Trophoblast cell (in vitro differentiated cells and primary cell): ENCODE measurements around the gene BLOC1S3.

Experiments
- DNase-seq, 2 donors: peaks; one replicate each; pipeline ENCODE4 v3.0.0-alpha.2; 2016
- H2AFZ ChIP-seq: 2 replicates; pipeline ENCODE4 v1.6.1; 2013; ENCODE audit warnings: low read length, moderate library complexity, mild to moderate bottlenecking; ENCODE audit not compliant: insufficient read depth, poor library complexity
- H2AK5ac ChIP-seq: 2 replicates; pipeline ENCODE4 v1.6.1; 2013; ENCODE audit warnings: mild to moderate bottlenecking, low read length
- H2BK120ac ChIP-seq: 2 replicates; pipeline ENCODE4 v1.6.1; 2013; ENCODE audit warnings: low read length, mild to moderate bottlenecking, moderate library complexity; ENCODE audit not compliant: insufficient read depth, poor library complexity
- H2BK12ac ChIP-seq: 2 replicates; pipeline ENCODE4 v1.6.1; 2013; ENCODE audit warnings: mild to moderate bottlenecking, low read length, moderate library complexity
- H2BK5ac ChIP-seq: 2 replicates; pipeline ENCODE4 v1.6.1; 2013; ENCODE audit warnings: low read length, low read depth, moderate library complexity, mild to moderate bottlenecking; ENCODE audit not compliant: poor library complexity
- H3K14ac ChIP-seq: 2 replicates; pipeline ENCODE4 v1.6.1; 2013; ENCODE audit warnings: mild to moderate bottlenecking, low read length
- H3K18ac ChIP-seq: 2 replicates; pipeline ENCODE4 v1.6.1; 2013; ENCODE audit warnings: mild to moderate bottlenecking, low read length
- H3K23ac ChIP-seq: 2 replicates; pipeline ENCODE4 v1.6.1; 2013; ENCODE audit warnings: low read length
- H3K27ac ChIP-seq: 2 replicates; pipeline ENCODE4 v1.5.1; 2013; ENCODE audit warnings: low read depth, mild to moderate bottlenecking, inconsistent platforms, low read length, moderate library complexity
- H3K27me3 ChIP-seq: 2 replicates; pipeline ENCODE4 v1.6.1; 2013; ENCODE audit warnings: inconsistent platforms, mild to moderate bottlenecking, low read length, moderate library complexity; ENCODE audit not compliant: insufficient read depth
- H3K36me3 ChIP-seq, 2 experiments: 1 replicate in 1 of 2; 2 replicates in 1 of 2; pipeline ENCODE4 v1.6.1; 2013; ENCODE audit warnings: low read length in 2 of 2, mild to moderate bottlenecking in 2 of 2, moderate library complexity in 1 of 2; ENCODE audit not compliant: insufficient read depth in 2 of 2, control insufficient read depth in 1 of 2
- H3K4ac ChIP-seq: 2 replicates; pipeline ENCODE4 v1.6.1; 2013; ENCODE audit warnings: low read depth, mild to moderate bottlenecking, low read length, moderate library complexity
- H3K4me1 ChIP-seq, 2 experiments: 1 replicate in 1 of 2; 2 replicates in 1 of 2; pipeline ENCODE4 v1.6.1; 2013; ENCODE audit warnings: low read length in 2 of 2, mild to moderate bottlenecking in 2 of 2, moderate library complexity in 1 of 2; ENCODE audit not compliant: insufficient read depth in 2 of 2, control insufficient read depth in 1 of 2
- H3K4me2 ChIP-seq: 2 replicates; pipeline ENCODE4 v1.6.1; 2013; ENCODE audit warnings: inconsistent platforms, mild to moderate bottlenecking, low read length, moderate library complexity
- H3K4me3 ChIP-seq: 2 replicates; pipeline ENCODE4 v1.5.1; 2013; ENCODE audit warnings: mild to moderate bottlenecking, low read depth, low read length, inconsistent platforms
- H3K79me1 ChIP-seq: one replicate; pipeline ENCODE4 v1.6.1; 2013; ENCODE audit warnings: low read length
- H3K79me2 ChIP-seq: 2 replicates; pipeline ENCODE4 v1.6.1; 2013; ENCODE audit warnings: low read length, mild to moderate bottlenecking; ENCODE audit not compliant: control insufficient read depth, insufficient read depth, poor library complexity
- H3K9ac ChIP-seq: 2 replicates; pipeline ENCODE4 v1.6.1; 2013; ENCODE audit warnings: mild to moderate bottlenecking, low read length
- H3K9me3 ChIP-seq: 2 replicates; pipeline ENCODE4 v1.6.1; 2013; ENCODE audit warnings: low read depth, mild to moderate bottlenecking, control low read depth, inconsistent platforms, low read length; ENCODE audit not compliant: insufficient read depth
- H4K12ac ChIP-seq: 2 replicates; pipeline ENCODE4 v1.6.1; 2013; ENCODE audit warnings: low read depth, mild to moderate bottlenecking, low read length, moderate library complexity
- H4K8ac ChIP-seq: 2 replicates; pipeline ENCODE4 v1.6.1; 2013; ENCODE audit warnings: low read depth, mild to moderate bottlenecking, low read length, moderate library complexity
- H4K91ac ChIP-seq: one replicate; pipeline ENCODE4 v1.6.1; 2013; ENCODE audit warnings: low read depth, mild to moderate bottlenecking, low read length, moderate library complexity
- WGBS: extraction: QIAGEN DNeasy Blood & Tissue Kit; methylation state at CpG from one replicate; pipeline ENCODE4 v1.1.7; 2013; ENCODE audit warnings: missing lambda C conversion rate; ENCODE audit not compliant: insufficient read length, insufficient coverage; ENCODE audit errors: extremely low coverage; 5-methylcytosine and 5-hydroxymethylcytosine counted together

BLOC1S3 gene

DNA sequence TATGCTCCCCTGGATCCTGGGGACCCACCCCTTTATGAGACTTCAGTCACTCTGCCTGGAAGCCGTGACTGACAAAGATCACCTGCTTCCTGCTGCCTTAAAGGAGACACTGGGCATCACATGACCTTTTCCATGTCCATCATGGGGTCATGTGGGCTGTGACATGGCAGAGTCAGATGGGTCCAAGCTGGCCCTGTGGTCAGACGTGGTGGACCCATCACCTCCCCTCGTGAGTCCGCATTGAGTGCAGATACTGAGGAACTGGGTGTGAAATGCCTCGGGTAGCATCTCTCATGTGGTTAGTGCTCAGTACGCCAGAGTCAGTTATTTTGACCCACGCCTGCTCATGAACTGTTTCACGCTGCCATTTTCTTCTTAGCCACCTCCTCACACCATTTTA is 44.9 kb upstream of the BLOC1S3 start:
- no peak overlapping the region for H3K23ac ChIP-seq
- no CpG with 5 or more reads among the region's 8 CpGs for WGBS
- H3K4ac ChIP-seq = no peak overlapping the region
- no peak overlapping the region for H2AFZ ChIP-seq
- no peak overlapping the region for H3K18ac ChIP-seq
- no peak overlapping the region for H2BK5ac ChIP-seq
- no peak overlapping the region for H3K14ac ChIP-seq
- no peak overlapping the region for H3K9ac ChIP-seq
- H2BK120ac ChIP-seq = no peak overlapping the region
- no peaks in the 10 kb centered on the region for H3K79me2 ChIP-seq
- H3K79me1 ChIP-seq = no peaks in the 10 kb centered on the region
- H3K27me3 ChIP-seq = no peaks in the 10 kb centered on the region
- no peak overlapping the region for H4K12ac ChIP-seq
- peaks cover 4 to 5% of the 10 kb centered on the region in 2 experiments for H3K4me1 ChIP-seq
- DNase-seq = no peak
- no peak overlapping the region for H2AK5ac ChIP-seq
- no peak overlapping the region for H3K4me3 ChIP-seq
- no peak overlapping the region for H3K4me2 ChIP-seq
- H2BK12ac ChIP-seq = no peak overlapping the region
- no peak overlapping the region for H4K8ac ChIP-seq
- no peaks in the 10 kb centered on the region for H3K36me3 ChIP-seq
- no peak overlapping the region for H4K91ac ChIP-seq
- H3K9me3 ChIP-seq = no peaks in the 10 kb centered on the region
- no peak overlapping the region for H3K27ac ChIP-seq

DNA sequence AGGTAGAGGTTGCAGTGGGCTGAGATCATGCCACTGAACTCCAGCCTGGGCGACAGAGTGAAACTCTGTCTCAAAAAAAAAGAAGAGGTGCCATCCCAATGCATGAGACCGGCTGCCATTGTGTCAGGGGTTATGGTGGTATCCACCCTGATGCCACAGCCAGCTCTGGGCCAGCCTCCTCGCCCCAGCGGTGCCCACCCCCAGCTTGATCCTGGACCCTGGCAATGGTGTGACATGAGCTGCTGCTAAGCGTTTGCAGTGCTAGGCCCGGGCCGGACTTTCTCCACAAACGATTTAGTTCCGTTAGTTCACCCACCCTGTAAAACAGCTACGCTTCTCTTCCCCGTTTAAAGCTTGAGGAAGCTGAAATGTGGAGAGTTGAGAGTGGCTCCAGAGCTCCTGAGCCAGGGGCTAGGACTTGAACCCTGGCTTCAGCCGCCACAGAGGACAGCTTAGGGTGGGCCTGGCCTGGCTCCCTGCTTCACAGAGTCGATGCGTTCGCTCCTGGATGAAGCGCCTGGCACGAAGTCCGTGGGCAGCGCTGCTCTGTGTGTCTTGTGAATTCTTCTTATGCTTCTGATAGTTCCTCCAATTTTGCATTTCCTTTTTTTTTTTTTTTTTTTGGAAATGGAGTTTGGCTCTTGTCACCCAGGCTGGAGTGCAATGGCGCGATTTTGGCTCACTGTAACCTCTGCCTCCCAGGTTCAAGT is 43.3 kb upstream of the BLOC1S3 start:
- Histone ChIP-seq H3K23ac (no peak overlapping the region), H3K79me2 (no peaks in the 10 kb centered on the region), H4K12ac (no peak overlapping the region), H2BK120ac (no peak overlapping the region), H3K4ac (no peak overlapping the region), H3K79me1 (no peaks in the 10 kb centered on the region), H3K18ac (peak overlapping the region; percentile 54), H3K27me3 (no peaks in the 10 kb centered on the region), H3K4me1 (peaks cover 4 to 5% of the 10 kb centered on the region in 2 experiments), H3K4me3 (no peak overlapping the region), H4K91ac (no peak overlapping the region), H2AFZ (no peak overlapping the region), H2BK12ac (no peak overlapping the region), H4K8ac (no peak overlapping the region), H3K9ac (no peak overlapping the region), H2AK5ac (no peak overlapping the region), H2BK5ac (no peak overlapping the region), H3K27ac (no peak overlapping the region), H3K14ac (no peak overlapping the region), H3K4me2 (no peak overlapping the region), H3K9me3 (no peaks in the 10 kb centered on the region), H3K36me3 (no peaks in the 10 kb centered on the region)
- no CpG with 5 or more reads among the region's 21 CpGs for WGBS
- DNase-seq = no peak

GRCh38 chr19:45136507-45137178 is 41.9 kb upstream of the BLOC1S3 start:
- Histone ChIP-seq H4K12ac (no peak overlapping the region), H3K18ac (peak overlapping the region; percentile 73), H3K23ac (no peak overlapping the region), H3K27ac (no peak overlapping the region), H3K79me1 (no peaks in the 10 kb centered on the region), H4K91ac (peak overlapping the region; percentile 65), H2BK5ac (no peak overlapping the region), H3K27me3 (no peaks in the 10 kb centered on the region), H3K9me3 (no peaks in the 10 kb centered on the region), H3K4me2 (no peak overlapping the region), H3K4me3 (no peak overlapping the region), H3K79me2 (no peaks in the 10 kb centered on the region), H3K14ac (no peak overlapping the region), H4K8ac (no peak overlapping the region), H2BK12ac (no peak overlapping the region), H3K9ac (no peak overlapping the region), H2AK5ac (no peak overlapping the region), H2AFZ (no peak overlapping the region), H2BK120ac (no peak overlapping the region), H3K4ac (peak overlapping the region; percentile 30), H3K36me3 (peaks cover 9 to 12% of the 10 kb centered on the region in 2 experiments), H3K4me1 (peaks cover 4 to 5% of the 10 kb centered on the region in 2 experiments)
- WGBS = no CpG with 5 or more reads among the region's 12 CpGs
- no peak for DNase-seq

GRCh38 chr19:45137179-45137761 is 41.3 kb upstream of the BLOC1S3 start:
- H3K79me2 ChIP-seq = no peaks in the 10 kb centered on the region
- no peak overlapping the region for H3K9ac ChIP-seq
- no peak overlapping the region for H3K14ac ChIP-seq
- H2BK12ac ChIP-seq = no peak overlapping the region
- no peaks in the 10 kb centered on the region for H3K9me3 ChIP-seq
- no peak overlapping the region for H3K4me2 ChIP-seq
- H3K18ac ChIP-seq = peak overlapping the region; percentile 16
- H2BK120ac ChIP-seq = no peak overlapping the region
- H3K4me1 ChIP-seq = peaks cover 4 to 5% of the 10 kb centered on the region in 2 experiments
- H3K79me1 ChIP-seq = no peaks in the 10 kb centered on the region
- H2AK5ac ChIP-seq = no peak overlapping the region
- no peak overlapping the region for H3K27ac ChIP-seq
- H3K27me3 ChIP-seq = no peaks in the 10 kb centered on the region
- no peak overlapping the region for H4K8ac ChIP-seq
- DNase-seq = no peak
- H3K23ac ChIP-seq = no peak overlapping the region
- WGBS = no CpG with 5 or more reads among the region's 17 CpGs
- H4K91ac ChIP-seq = no peak overlapping the region
- no peak overlapping the region for H2BK5ac ChIP-seq
- H3K4me3 ChIP-seq = no peak overlapping the region
- H3K36me3 ChIP-seq = peaks cover 15 to 18% of the 10 kb centered on the region in 2 experiments
- H2AFZ ChIP-seq = no peak overlapping the region
- no peak overlapping the region for H3K4ac ChIP-seq
- no peak overlapping the region for H4K12ac ChIP-seq
